ENCODE results near the gene PCCA. TPM values are rescaled to one million over a fixed set of nuclear protein-coding genes. Genes with fewer than 3 reads are reported as not detected.
"Not testable (repeated sequence)": the region's sequence is repeated elsewhere in the genome, so short reads cannot be mapped to it uniquely, and the experiment has no call there.

Gene PCCA
- total RNA-seq, 3 donors from 2014 or later = 46.6 to 69.8 (median 64.7) TPM

- no peaks in the 10 kb centered on the region for H3K9me3 ChIP-seq
- intact Hi-C loops (cut with DNase I; ENCODE audit: low total_unique reads) = no loop called here
- H3K4me3 ChIP-seq = no peak overlapping the region
- H3K27ac ChIP-seq = no peak overlapping the region
- no peaks in the 10 kb centered on the region for H3K36me3 ChIP-seq
- no peak for DNase-seq (ENCODE audit: low spot score in 2 of 2)
- TF ChIP-seq POLR2AphosphoS5 (IDR thresholded peaks at IDR 0.05) = no peak
- no peak for TF ChIP-seq CTCF (IDR thresholded peaks at IDR 0.05)
- TF ChIP-seq POLR2A (IDR thresholded peaks at IDR 0.05) = no peak
- no peaks in the 10 kb centered on the region for H3K4me1 ChIP-seq
- H3K27me3 ChIP-seq = no peaks in the 10 kb centered on the region
Measured at GRCh38 chr13:100521851-100522617, 433.1 kb downstream of the PCCA start.

- TF ChIP-seq POLR2AphosphoS5 (IDR thresholded peaks at IDR 0.05) (no peak), CTCF (IDR thresholded peaks at IDR 0.05) (no peak), POLR2A (IDR thresholded peaks at IDR 0.05) (no peak)
- Histone ChIP-seq H3K4me3 (no peak overlapping the region), H3K27me3 (no peaks in the 10 kb centered on the region), H3K4me1 (no peaks in the 10 kb centered on the region), H3K27ac (no peak overlapping the region), H3K36me3 (no peaks in the 10 kb centered on the region), H3K9me3 (no peaks in the 10 kb centered on the region)
- intact Hi-C loops (cut with DNase I; ENCODE audit: low total_unique reads) = no loop called here
- DNase-seq (ENCODE audit: low spot score in 2 of 2) = no peak
Measured at GRCh38 chr13:100522618-100523309, 433.9 kb downstream of the PCCA start.

GRCh38 chr13:100523411-100523810, 434.5 kb downstream of the PCCA start:
- no peaks in the 10 kb centered on the region for H3K4me1 ChIP-seq
- DNase-seq (ENCODE audit: low spot score in 2 of 2) = no peak
- no peaks in the 10 kb centered on the region for H3K27me3 ChIP-seq
- TF ChIP-seq CTCF (IDR thresholded peaks at IDR 0.05) (no peak), POLR2AphosphoS5 (IDR thresholded peaks at IDR 0.05) (no peak), POLR2A (IDR thresholded peaks at IDR 0.05) (no peak)
- no peaks in the 10 kb centered on the region for H3K9me3 ChIP-seq
- no peaks in the 10 kb centered on the region for H3K36me3 ChIP-seq
- intact Hi-C loops (cut with DNase I; ENCODE audit: low total_unique reads) = no loop called here
- no peak overlapping the region for H3K4me3 ChIP-seq
- no peak overlapping the region for H3K27ac ChIP-seq

GRCh38 chr13:100523981-100524386, 435.1 kb downstream of the PCCA start:
- Histone ChIP-seq H3K9me3 (no peaks in the 10 kb centered on the region), H3K4me3 (no peak overlapping the region), H3K36me3 (no peaks in the 10 kb centered on the region), H3K27me3 (no peaks in the 10 kb centered on the region), H3K4me1 (no peaks in the 10 kb centered on the region), H3K27ac (no peak overlapping the region)
- no peak for TF ChIP-seq POLR2A (IDR thresholded peaks at IDR 0.05)
- TF ChIP-seq CTCF (IDR thresholded peaks at IDR 0.05) = no peak
- TF ChIP-seq POLR2AphosphoS5 (IDR thresholded peaks at IDR 0.05) = no peak
- DNase-seq (ENCODE audit: low spot score in 2 of 2) = no peak
- intact Hi-C loops (cut with DNase I; ENCODE audit: low total_unique reads) = no loop called here

- H3K27ac ChIP-seq; H3K4me3 ChIP-seq; H3K27me3 ChIP-seq; H3K36me3 ChIP-seq; DNase-seq (ENCODE audit: low spot score in 2 of 2); H3K9me3 ChIP-seq; intact Hi-C loops (cut with DNase I; ENCODE audit: low total_unique reads); H3K4me1 ChIP-seq: not testable (repeated sequence)
Measured at GRCh38 chr13:100524688-100525087, 435.8 kb downstream of the PCCA start.

All from breast epithelium (tissue), 4 donors.